Activated T-cell treated with anti-CD3 and anti-CD28 coated beads for 1 hour (primary cell): ENCODE data around the gene ARHGEF19.
A peak's percentile ranks its signal among the peaks of the same experiment; 100 is the strongest.
"Not testable (repeated sequence)": the region's sequence is repeated elsewhere in the genome, so short reads cannot be mapped to it uniquely, and the experiment has no call there.

Experiments used
- DNase-seq: peaks from one replicate; pipeline ENCODE4 v3.0.0-alpha.2; 2020; ENCODE audit warnings: low read depth

Gene ARHGEF19

GRCh38 chr1:16204634-16205333 is 7.7 kb downstream of the ARHGEF19 start:
- peak; percentile 30 for DNase-seq

GRCh38 chr1:16204216-16204615 is 8.2 kb downstream of the ARHGEF19 start:
- no peak for DNase-seq

GRCh38 chr1:16203550-16203949 is 8.9 kb downstream of the ARHGEF19 start:
- no peak for DNase-seq

- DNase-seq: no peak
These were observed 9.9 kb downstream of the ARHGEF19 start for GRCh38 chr1:16202281-16203210.

GRCh38 chr1:16199700-16200099 is 12.8 kb downstream of the ARHGEF19 start:
- no peak for DNase-seq

GRCh38 chr1:16199157-16199501 is 13.3 kb downstream of the ARHGEF19 start:
- no peak for DNase-seq

- no peak for DNase-seq
These were observed 13.9 kb downstream of the ARHGEF19 start for GRCh38 chr1:16198444-16199156.

- DNase-seq: no peak
These were observed 15.6 kb downstream of the ARHGEF19 start for GRCh38 chr1:16196874-16197273.

DNA sequence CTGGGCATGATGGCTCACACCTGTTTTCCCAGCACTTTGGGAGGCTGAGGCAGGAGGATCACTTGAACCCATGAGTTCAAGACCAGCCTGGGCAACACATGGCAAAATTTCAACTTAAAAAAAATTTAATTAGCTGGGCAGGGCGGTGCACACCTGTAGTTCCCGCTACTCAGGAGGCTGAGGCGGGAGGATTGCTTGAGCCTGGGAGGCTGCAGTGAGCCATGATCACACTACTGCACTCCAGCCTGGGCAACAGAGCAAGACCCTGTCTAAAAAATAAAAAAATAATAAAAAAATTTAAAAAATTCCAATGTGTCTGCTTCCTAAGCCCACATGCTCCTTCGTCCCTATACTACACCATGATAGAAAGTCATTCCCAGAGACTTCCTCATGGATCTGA is 16.3 kb downstream of the ARHGEF19 start:
- not testable (repeated sequence) for DNase-seq

GRCh38 chr1:16195518-16195905 is 16.9 kb downstream of the ARHGEF19 start:
- no peak for DNase-seq

GRCh38 chr1:16191916-16192546 is 20.4 kb downstream of the ARHGEF19 start:
- DNase-seq: no peak

DNA sequence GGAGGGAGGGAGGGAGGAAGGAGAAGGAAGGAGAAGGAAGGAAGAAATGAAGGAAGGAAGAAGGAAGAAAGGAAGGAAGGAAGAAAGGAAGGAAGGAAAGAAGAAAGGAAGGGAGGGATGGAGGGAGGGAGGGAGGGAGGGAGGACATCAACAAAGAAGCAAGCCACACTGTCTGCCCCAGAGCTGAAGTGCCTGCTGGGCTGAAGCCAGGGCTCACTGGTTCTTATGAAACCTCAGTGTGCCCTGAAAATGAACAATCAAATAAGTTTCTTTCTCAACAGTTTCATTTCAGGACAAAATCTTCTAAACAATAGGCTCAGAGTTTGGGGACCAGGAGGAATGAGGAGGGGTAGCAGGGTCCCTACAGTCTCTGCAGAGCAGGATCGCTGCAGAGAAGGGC is 21.1 kb downstream of the ARHGEF19 start:
- no peak for DNase-seq

GRCh38 chr1:16189921-16190621 is 22.4 kb downstream of the ARHGEF19 start:
- DNase-seq: no peak

DNA sequence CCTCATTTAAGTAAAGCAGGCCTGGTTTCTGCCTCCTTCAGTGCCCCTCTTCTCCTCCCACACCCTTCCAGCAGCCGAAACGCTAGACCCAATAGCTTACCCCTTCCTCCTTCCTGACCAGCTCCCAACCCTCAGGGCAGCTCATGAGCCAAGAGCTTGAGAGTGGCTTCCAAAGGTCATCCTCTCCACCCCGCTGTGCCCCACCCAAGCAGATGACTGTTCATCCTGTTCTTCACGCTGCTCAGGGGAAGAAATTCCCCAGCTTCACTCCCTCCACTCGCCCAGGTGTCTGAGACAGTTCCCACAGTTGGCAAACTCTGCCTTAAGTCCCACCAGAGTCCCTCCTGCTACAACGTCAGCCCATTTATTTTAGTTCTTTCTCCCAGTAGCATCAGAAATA is 23.4 kb downstream of the ARHGEF19 start:
- DNase-seq: no peak

- peak; percentile 73 for DNase-seq
These were observed 24.6 kb downstream of the ARHGEF19 start for GRCh38 chr1:16187748-16188401.

GRCh38 chr1:16186655-16187235 is 25.7 kb downstream of the ARHGEF19 start:
- DNase-seq: no peak

GRCh38 chr1:16184557-16185303 is 27.7 kb downstream of the ARHGEF19 start:
- no peak for DNase-seq

- no peak for DNase-seq
These were observed 28.5 kb downstream of the ARHGEF19 start for GRCh38 chr1:16183765-16184556.

DNA sequence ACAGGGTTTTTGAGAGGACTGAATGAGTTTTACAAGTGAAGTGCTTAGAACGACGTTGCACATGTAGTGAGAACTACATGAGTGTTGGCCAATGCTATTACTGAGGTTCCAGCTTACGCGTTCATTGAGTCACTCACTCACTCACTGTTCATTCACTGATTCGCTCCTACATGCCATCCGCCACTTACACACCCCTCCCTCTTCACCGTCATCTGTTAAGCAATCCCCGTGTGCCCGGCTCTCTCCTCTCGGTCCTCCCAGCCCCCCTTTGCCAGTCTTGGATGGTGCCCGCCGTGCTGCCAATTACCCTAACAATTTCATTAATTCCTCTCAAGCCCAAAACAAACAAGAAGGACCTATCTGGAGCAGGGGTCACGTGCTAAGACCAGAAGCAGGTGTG is 29.3 kb downstream of the ARHGEF19 start:
- DNase-seq: no peak
